HCT116 (cell line): Measurements from ENCODE around the gene KRT38. TPM values are rescaled to one million over a fixed set of nuclear protein-coding genes. Genes with fewer than 3 reads are reported as not detected.

Experiments used
- ATAC-seq: fragments of 200-7000 bp; cut with Tn5 transposase; 2 replicates; pipeline ENCODE4 v1.9.1; 2020; ENCODE audit warnings: mild to moderate bottlenecking, moderate library complexity
- BruUV-seq: library from RNA; stranded (reverse); fragments of 400-500 nt; replicated peaks from 2 replicates; lab custom pipeline; 2021; lab: Mats Ljungman, UMichigan
- CTCF ChIA-PET: fragments of 300-600 bp; sonication (Branson Sonifier 250); formaldehyde crosslinking; loops from one replicate; lab custom pipeline; 2021; ENCODE audit warnings: antibody characterized with exemption; lab: Charles Lee
- POLR2A ChIA-PET: fragments of 300-600, 350-600 bp; sonication (Branson Sonifier 250); formaldehyde crosslinking; loops from one replicate; lab custom pipeline; 2021; ENCODE audit warnings: antibody characterized with exemption; lab: Charles Lee
- RAD21 ChIA-PET, 2 experiments: fragments of 300-600 bp; sonication (Branson Sonifier 250); formaldehyde crosslinking; loops; one replicate each; lab custom pipeline; 2023; ENCODE audit warnings: low total read pairs in 2 of 2; ENCODE audit not compliant: uncharacterized antibody in 2 of 2, unreplicated experiment in 2 of 2, low non-redundant PET in 1 of 2; lab: Charles Lee
- DNase-seq: peaks from one replicate; pipeline ENCODE4 v3.0.0-alpha.2; 2010; ENCODE audit warnings: low read depth, low spot score
- H2AFZ ChIP-seq: fragments of 200-600 bp; shearing (Covaris generic), sonication (generic); 2 replicates; pipeline ENCODE4 v1.6.1; 2017; ENCODE audit warnings: low read depth, mixed run types, mixed read lengths, antibody characterized with exemption, low read length; ENCODE audit not compliant: poor library complexity, severe bottlenecking
- H3K27ac ChIP-seq: 2 replicates; pipeline ENCODE4 v1.5.1; 2012; ENCODE audit warnings: low read depth, low read length
- H3K27me3 ChIP-seq: fragments of 200-600 bp; sonication (generic); 2 replicates; pipeline ENCODE4 v1.6.1; 2016; ENCODE audit warnings: mixed run types, low read length, mixed read lengths; ENCODE audit not compliant: insufficient read depth
- H3K36me3 ChIP-seq, 2 experiments: fragments of 200-500 bp in 1 of 2; fragments of 200-600 bp in 1 of 2; sonication (Bioruptor generic) in 1 of 2; sonication (generic) in 1 of 2; 2 replicates each; pipeline versions ENCODE4 v1.5.1 to v1.6.1; 2014 to 2016; ENCODE audit warnings: low read length in 2 of 2, inconsistent platforms in 1 of 2, mixed read lengths in 1 of 2, mixed run types in 1 of 2; ENCODE audit not compliant: insufficient read depth in 2 of 2, control insufficient read depth in 1 of 2
- H3K4me1 ChIP-seq, 2 experiments: fragments of 200-600 bp in 1 of 2; sonication (generic) in 1 of 2; 2 replicates each; pipeline versions ENCODE4 v1.5.1 to v1.6.1; 2012 to 2017; ENCODE audit warnings: low read length in 2 of 2, inconsistent platforms in 1 of 2, mild to moderate bottlenecking in 1 of 2, mixed read lengths in 1 of 2, mixed run types in 1 of 2, moderate library complexity in 1 of 2; ENCODE audit not compliant: insufficient read depth in 2 of 2, control insufficient read depth in 1 of 2
- H3K4me2 ChIP-seq: fragments of 200-600 bp; sonication (generic); 2 replicates; pipeline ENCODE4 v1.6.1; 2017; ENCODE audit warnings: mixed run types, low read length, mixed read lengths
- H3K4me3 ChIP-seq, 2 experiments: fragments of 200-600 bp in 1 of 2; sonication (generic) in 1 of 2; replicated peaks in 1 of 2; 2 replicates each; pipeline ENCODE4 v1.5.1; 2011 to 2016; ENCODE audit warnings: low read length in 2 of 2, control low read depth in 1 of 2, low read depth in 1 of 2, mild to moderate bottlenecking in 1 of 2, mixed read lengths in 1 of 2, mixed run types in 1 of 2
- H3K79me2 ChIP-seq: fragments of 200-600 bp; sonication (generic); 2 replicates; pipeline ENCODE4 v1.6.1; 2017; ENCODE audit warnings: mild to moderate bottlenecking, mixed run types, low read length, moderate library complexity, mixed read lengths; ENCODE audit not compliant: insufficient read depth
- H3K9ac ChIP-seq: fragments of 200-600 bp; sonication (generic); 2 replicates; pipeline ENCODE4 v1.6.1; 2016; ENCODE audit warnings: low read length, mixed read lengths
- H3K9me2 ChIP-seq: fragments of 200-600 bp; sonication (generic), shearing (Covaris generic); 2 replicates; pipeline ENCODE4 v1.6.1; 2017; ENCODE audit warnings: mixed run types, mild to moderate bottlenecking, moderate library complexity; ENCODE audit not compliant: insufficient read depth
- H3K9me3 ChIP-seq, 2 experiments: fragments of 200-500 bp in 1 of 2; fragments of 200-600 bp in 1 of 2; sonication (Bioruptor generic) in 1 of 2; sonication (generic) in 1 of 2; 2 replicates each; pipeline ENCODE4 v1.6.1; 2014 to 2017; ENCODE audit warnings: low read length in 2 of 2, mixed read lengths in 2 of 2, inconsistent platforms in 1 of 2, low read depth in 1 of 2, mild to moderate bottlenecking in 1 of 2, mixed run types in 1 of 2, moderate library complexity in 1 of 2; ENCODE audit not compliant: control insufficient read depth in 1 of 2, insufficient read depth in 1 of 2
- H4K20me1 ChIP-seq: fragments of 200-600 bp; sonication (generic), shearing (Covaris generic); 2 replicates; pipeline ENCODE4 v1.6.1; 2017; ENCODE audit warnings: mixed run types, mild to moderate bottlenecking, moderate library complexity; ENCODE audit not compliant: insufficient read depth
- ATF3 ChIP-seq: IDR thresholded peaks from 2 replicates; pipeline ENCODE4 v1.6.1; 2012
- CBX3 ChIP-seq: IDR thresholded peaks from 2 replicates; pipeline ENCODE4 v1.6.1; 2012; ENCODE audit warnings: low read depth
- CEBPB ChIP-seq: IDR thresholded peaks from 2 replicates; pipeline ENCODE4 v1.6.1; 2012; ENCODE audit warnings: low read depth
- CTCF ChIP-seq, 3 experiments: fragments of 200-600 bp in 1 of 3; sonication (generic) in 1 of 3; IDR thresholded peaks in 2 of 3; conservative IDR thresholded peaks in 1 of 3; 2 replicates each; pipeline ENCODE4 v1.5.1; 2012 to 2017; ENCODE audit warnings: low read depth in 2 of 3, low read length in 2 of 3, antibody characterized with exemption in 1 of 3, borderline replicate concordance in 1 of 3, control low read depth in 1 of 3, mild to moderate bottlenecking in 1 of 3, mixed read lengths in 1 of 3, mixed run types in 1 of 3, moderate library complexity in 1 of 3; ENCODE audit not compliant: insufficient read depth in 1 of 3
- EGR1 ChIP-seq: IDR thresholded peaks from 2 replicates; pipeline ENCODE4 v1.6.1; 2012; ENCODE audit warnings: low read depth
- EZH2phosphoT487 ChIP-seq: fragments of 200-600 bp; IDR thresholded peaks from 2 replicates; pipeline ENCODE4 v1.6.1; 2018; ENCODE audit warnings: antibody characterized with exemption, borderline replicate concordance
- FOSL1 ChIP-seq: IDR thresholded peaks from 2 replicates; pipeline ENCODE4 v1.6.1; 2012; ENCODE audit warnings: low read depth
- JUND ChIP-seq: IDR thresholded peaks from 2 replicates; pipeline ENCODE4 v1.6.1; 2012
- POLR2A ChIP-seq: IDR thresholded peaks from 2 replicates; pipeline ENCODE4 v1.7.0; 2011; ENCODE audit warnings: borderline replicate concordance; ENCODE audit not compliant: insufficient read depth, insufficient read length; ENCODE audit errors: extremely low read depth
- POLR2AphosphoS5 ChIP-seq: IDR thresholded peaks from 2 replicates; pipeline ENCODE4 v1.6.1; 2011; ENCODE audit warnings: mild to moderate bottlenecking, low read depth, low read length, moderate library complexity
- RAD21 ChIP-seq: IDR thresholded peaks from 2 replicates; pipeline ENCODE4 v1.6.1; 2012; ENCODE audit warnings: low read depth, mild to moderate bottlenecking
- REST ChIP-seq: IDR thresholded peaks from 2 replicates; pipeline ENCODE4 v1.6.1; 2012; ENCODE audit warnings: low read depth
- SP1 ChIP-seq: IDR thresholded peaks from 2 replicates; pipeline ENCODE4 v1.6.1; 2012; ENCODE audit warnings: low read depth
- SRF ChIP-seq: IDR thresholded peaks from 2 replicates; pipeline ENCODE4 v1.6.1; 2012; ENCODE audit warnings: low read depth
- TCF7L2 ChIP-seq: IDR thresholded peaks from 2 replicates; pipeline ENCODE4 v1.7.0; 2011; ENCODE audit warnings: borderline replicate concordance, inconsistent platforms; ENCODE audit not compliant: insufficient read depth, insufficient read length; ENCODE audit errors: extremely low read depth
- YY1 ChIP-seq: IDR thresholded peaks from 2 replicates; pipeline ENCODE4 v1.6.1; 2011; ENCODE audit warnings: low read length, low read depth, moderate library complexity, mild to moderate bottlenecking; ENCODE audit not compliant: insufficient replicate concordance; ENCODE audit errors: extremely low read depth
- ZBTB33 ChIP-seq: IDR thresholded peaks from 2 replicates; pipeline ENCODE4 v1.6.1; 2011; ENCODE audit warnings: mild to moderate bottlenecking, low read length, moderate library complexity; ENCODE audit not compliant: insufficient replicate concordance; ENCODE audit errors: extremely low read depth
- ZFX ChIP-seq: fragments of 450-650 bp; IDR thresholded peaks from 2 replicates; pipeline ENCODE4 v1.6.1; 2017
- ZNF274 ChIP-seq: fragments of 200-500 bp; sonication (Bioruptor generic); IDR thresholded peaks from 2 replicates; pipeline ENCODE4 v1.6.1; 2014; ENCODE audit warnings: mild to moderate bottlenecking, low read depth, low read length, inconsistent platforms
- intact Hi-C: fragments of 100-400 bp; cut with micrococcal nuclease; formaldehyde crosslinking; loops from 2 replicates; pipeline ENCODE4 v1.10.0; 2022
- total RNA-seq: library from RNA; stranded (reverse); gene quantifications from one replicate; pipeline ENCODE4 v1.2.1, GENCODE V29; 2021; ENCODE audit not compliant: unreplicated experiment

Gene KRT38
- total RNA-seq, 1 experiment from 2014 or later = not detected

- BruUV-seq = no TSS peak
- CTCF ChIA-PET = no interaction called here
- Histone ChIP-seq H3K27me3 (no peaks in the 10 kb centered on the region), H4K20me1 (no peaks in the 10 kb centered on the region), H3K9ac (no peak overlapping the region), H3K9me3 (no peaks in the 10 kb centered on the region), H3K36me3 (no peaks in the 10 kb centered on the region), H3K4me2 (no peak overlapping the region), H3K27ac (no peak overlapping the region), H2AFZ (no peak overlapping the region), H3K4me3 (no peak overlapping the region), H3K79me2 (no peaks in the 10 kb centered on the region), H3K9me2 (no peaks in the 10 kb centered on the region), H3K4me1 (no peaks in the 10 kb centered on the region; a peak in 1 of 4 replicates)
- TF ChIP-seq CEBPB (no peak), FOSL1 (no peak), POLR2AphosphoS5 (no peak), TCF7L2 (no peak), EZH2phosphoT487 (no peak), REST (no peak), ZNF274 (no peak), RAD21 (no peak), CTCF (IDR thresholded peaks at IDR 0.05 in 2 of 3, conservative IDR thresholded peaks at IDR 0.05 in 1 of 3; ENCODE audit: borderline replicate concordance in 1 of 3, insufficient read depth in 1 of 3, low read depth in 2 of 3, low read length in 2 of 3) (no peak), ATF3 (no peak), SP1 (no peak), POLR2A (no peak), YY1 (no peak), JUND (no peak), ZFX (no peak), EGR1 (no peak), SRF (no peak), ZBTB33 (no peak), CBX3 (no peak)
- RAD21 ChIA-PET = no interaction called here
- POLR2A ChIA-PET = no interaction called here
- ATAC-seq (no peak), DNase-seq (no peak)
- intact Hi-C loops = no loop called here
Observed at GRCh38 chr17:41483991-41484826, 43.4 kb upstream of the KRT38 start.
